ENCODE measurements around the gene SVOP.

The SVOP gene

DNA sequence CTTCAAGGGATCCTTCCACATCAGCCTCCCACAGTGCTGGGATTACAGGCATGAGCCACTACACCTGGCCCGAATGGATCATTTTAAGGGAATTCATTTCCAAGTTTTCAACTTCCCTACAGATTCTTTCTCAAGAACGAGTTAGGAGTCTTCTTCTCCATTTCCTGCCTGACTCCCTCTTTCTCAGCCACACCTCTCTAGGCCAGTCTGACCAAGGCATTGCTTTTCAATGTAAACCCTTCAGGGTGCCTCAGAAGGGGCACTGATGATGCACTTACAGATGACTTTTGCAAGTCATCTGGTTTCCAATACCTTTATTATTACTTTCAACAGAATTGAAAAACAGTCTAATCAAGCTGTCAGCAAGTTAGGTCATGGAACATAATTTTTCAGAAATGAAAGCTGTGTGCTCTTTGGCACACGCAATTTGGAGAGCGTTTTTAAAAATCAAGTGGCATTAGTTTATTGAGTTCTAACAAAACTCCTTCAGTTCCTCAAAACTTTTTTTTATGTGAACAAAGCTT is 47.2 kb downstream of the SVOP start:
- DNase-seq = no peak

GRCh38 chr12:108972358-108972757 is 48.5 kb downstream of the SVOP start:
- DNase-seq = no peak

- no peak for DNase-seq
These were observed 51.2 kb downstream of the SVOP start for GRCh38 chr12:108969622-108970021.

- no peak for DNase-seq
These were observed 52.9 kb downstream of the SVOP start for GRCh38 chr12:108967869-108968540.

DNA sequence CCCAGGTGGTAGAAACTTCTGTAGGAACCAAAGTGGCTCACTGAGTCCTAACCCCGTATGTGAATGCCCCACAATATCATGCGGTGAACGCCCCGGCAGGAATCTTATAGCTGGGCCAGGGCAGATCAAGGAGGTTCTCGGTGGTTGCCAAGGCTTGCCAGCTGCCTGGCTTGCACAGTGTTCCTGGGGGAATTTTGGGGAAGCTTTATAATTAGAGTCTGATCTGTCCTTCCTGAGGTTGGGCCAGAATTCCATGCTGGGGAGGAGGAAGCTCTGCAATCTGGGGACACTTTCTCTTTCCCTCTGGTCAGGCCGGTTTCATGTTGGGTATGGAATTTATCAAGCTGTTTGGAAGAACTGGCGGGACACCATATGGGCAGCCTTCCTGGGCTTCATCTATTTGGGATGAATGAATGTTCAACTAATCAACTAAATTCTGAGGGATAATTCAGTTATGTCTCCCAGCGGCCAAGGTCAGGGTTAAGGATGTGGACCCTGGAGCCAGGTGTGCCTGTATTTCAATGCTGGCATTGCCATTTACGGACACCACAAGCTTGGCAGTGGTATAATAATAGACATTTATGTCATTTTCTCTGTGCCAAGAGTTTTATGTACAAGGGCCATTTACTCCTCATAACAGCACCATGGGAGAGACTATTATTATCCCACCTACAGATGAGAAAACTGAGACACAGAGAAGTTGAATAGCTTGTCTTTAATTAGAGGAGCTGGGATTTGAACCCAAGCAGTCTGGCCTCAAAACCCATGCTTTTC is 54.3 kb downstream of the SVOP start:
- DNase-seq = no peak

- no peak for DNase-seq
These were observed 55.0 kb downstream of the SVOP start for GRCh38 chr12:108965886-108966285.

- DNase-seq = no peak
These were observed 56.2 kb downstream of the SVOP start for GRCh38 chr12:108964371-108965352.

DNA sequence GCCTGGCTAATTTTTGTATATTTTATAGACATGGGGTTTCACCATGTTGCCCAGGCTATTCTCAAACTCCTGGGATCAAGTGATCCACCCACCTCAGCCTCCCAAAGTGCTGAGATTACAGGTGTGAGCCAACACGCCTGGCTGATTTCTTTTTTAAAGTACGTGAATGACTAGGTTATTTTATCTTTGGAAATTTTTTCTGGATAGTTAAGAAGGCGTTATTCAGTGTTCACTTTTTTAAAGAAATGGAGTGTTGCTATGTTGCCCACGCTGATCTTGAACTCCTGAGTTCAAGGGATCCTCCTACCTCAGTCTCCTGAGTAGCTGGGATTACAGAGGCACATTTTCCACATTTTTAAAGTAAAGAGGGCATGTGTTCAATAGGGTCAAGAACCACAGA is 58.6 kb downstream of the SVOP start:
- no peak for DNase-seq

DNA sequence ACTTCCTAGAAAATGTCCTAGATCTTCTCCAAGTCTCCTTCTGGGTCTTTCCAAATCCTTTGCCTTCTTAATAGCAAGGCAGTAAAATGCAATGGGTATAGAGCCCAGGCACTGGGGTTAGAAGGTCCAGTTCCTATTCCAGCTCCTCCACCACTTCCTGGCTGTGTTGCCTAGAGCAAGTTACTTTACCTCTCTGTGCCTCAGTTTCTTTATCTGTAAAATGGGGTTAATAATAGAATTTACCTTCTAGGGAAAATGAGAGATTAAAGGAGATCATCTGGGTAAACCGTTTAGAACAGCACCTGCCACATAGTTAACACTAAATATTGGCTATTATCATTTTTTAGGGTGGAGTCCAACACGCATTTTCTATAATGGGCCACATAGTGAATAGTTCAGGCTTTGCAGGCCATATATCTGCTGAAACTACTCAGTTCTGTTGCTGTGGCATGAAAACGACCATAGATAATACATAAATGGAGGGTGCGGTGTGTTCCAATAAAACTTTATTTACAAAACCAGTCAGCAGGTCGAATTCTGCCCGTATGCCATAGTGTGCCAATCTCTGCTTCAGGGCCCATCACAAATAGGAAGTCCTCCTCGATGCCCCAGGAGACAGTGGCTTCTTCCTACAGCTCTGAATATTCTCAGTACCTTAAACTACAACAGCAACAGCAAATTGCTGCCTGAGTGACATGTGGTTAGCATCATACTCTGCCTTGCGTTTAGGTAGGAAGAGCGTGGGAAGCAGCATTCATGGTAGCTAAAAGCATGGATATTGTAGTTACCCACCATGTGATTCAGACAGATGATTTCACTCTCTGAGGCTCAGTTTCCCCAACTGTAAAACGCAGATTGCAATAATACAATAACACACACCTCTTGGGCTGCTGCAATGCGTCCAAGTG is 60.9 kb downstream of the SVOP start:
- DNase-seq = no peak

DNA sequence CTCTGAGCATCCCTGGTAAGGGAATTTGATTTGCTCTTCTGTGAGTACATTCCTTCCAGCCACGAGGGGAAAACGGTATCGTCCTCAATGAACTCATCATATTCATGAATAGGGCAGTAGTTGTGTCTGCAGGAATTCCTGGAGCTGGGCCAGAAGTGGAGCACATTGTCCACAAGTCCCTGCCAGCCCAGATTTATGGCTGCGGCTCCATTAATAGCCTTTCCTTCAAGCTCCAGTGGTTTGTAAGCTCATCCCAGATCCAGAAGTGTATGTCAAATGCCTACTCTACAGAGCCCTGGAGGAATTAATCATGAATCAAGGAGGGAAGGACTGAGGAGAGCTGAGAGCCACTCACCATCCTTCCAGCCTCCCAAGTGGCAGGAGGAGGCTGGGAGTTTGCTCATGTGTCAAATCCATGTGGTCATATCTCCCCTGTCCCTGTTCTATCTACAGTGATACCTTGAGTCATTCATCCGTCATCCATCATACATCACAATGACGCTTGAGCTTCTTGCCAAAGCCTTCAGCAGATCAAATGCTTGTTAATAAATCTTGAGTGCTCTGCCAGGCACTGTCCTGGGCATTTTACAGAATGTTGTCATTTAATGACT is 65.5 kb downstream of the SVOP start:
- DNase-seq = no peak

- no peak for DNase-seq
These were observed 69.7 kb downstream of the SVOP start for GRCh38 chr12:108950991-108951739.

- no peak for DNase-seq
These were observed 70.9 kb downstream of the SVOP start for GRCh38 chr12:108949976-108950375.

DNA sequence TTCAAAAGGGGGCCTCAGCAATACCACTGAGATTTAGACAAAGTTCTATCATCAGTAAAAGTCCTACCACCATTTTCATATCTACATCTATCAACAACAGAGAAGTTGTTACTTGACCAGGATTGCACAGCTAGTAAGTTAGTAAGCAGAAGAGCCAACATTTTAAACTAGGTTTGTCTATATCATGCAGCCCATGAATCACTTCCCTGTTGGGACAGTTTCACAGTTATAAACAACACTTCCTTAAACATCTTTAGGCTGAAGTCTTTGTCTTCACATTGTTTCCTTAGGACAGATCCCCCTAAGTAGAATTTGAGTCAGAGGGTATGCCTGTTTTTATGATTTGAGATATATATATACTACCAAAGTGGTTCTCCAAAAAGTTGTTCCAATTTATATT is 72.5 kb downstream of the SVOP start:
- DNase-seq = no peak

DNA sequence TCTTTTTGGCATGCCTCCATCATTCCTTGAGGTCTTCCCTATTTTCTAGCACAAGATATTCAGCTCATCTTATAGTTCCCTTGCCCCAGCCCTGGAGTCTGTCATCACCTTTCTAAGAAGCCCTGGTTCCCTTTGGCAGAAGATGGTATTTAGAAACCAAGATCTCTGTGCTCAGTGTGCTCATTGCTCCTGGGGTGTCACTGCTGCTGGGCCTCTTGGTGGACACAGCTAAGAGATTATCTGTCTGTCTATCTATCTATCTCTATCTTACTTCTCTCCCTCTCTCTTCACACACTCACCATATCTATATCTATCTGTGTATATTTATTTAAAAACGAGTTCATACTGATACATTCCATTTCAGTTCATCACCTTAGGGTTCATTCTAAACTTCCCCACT is 73.8 kb downstream of the SVOP start:
- DNase-seq = no peak

- no peak for DNase-seq
These were observed 80.7 kb downstream of the SVOP start for GRCh38 chr12:108940138-108940537.

- DNase-seq = no peak
These were observed 81.3 kb downstream of the SVOP start for GRCh38 chr12:108939594-108939993.

DNA sequence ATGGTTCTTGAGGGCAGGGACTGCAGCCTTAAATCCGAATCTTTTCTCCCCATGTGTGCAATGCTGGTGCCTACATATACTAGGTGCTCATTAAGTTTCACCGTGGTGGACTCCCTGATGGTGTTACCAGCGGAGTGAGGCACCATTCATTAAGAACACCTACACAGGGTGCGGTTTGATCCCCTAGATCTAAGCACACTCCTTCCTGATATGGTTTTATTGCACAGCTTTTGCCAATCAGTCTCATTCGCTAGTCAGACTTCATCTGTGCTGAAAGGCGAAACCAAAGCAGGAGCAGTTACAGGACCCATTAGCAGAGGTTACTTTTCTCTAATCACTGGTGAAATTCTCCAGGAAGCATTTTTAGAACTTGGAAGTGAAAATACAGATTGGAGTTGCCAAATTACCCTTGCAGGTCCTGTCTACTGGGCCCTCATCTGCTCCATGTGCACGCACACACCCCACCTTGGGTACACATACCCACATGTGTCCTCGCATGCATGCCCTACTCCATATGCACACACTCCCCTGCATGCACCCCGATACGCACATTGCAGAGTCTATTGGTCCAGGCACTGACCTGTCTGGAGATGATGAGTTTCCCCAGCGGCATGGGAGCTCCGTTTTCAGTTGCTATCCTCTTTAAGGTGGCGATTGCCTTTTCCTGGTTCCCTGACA is 82.5 kb downstream of the SVOP start:
- DNase-seq = no peak

DNA sequence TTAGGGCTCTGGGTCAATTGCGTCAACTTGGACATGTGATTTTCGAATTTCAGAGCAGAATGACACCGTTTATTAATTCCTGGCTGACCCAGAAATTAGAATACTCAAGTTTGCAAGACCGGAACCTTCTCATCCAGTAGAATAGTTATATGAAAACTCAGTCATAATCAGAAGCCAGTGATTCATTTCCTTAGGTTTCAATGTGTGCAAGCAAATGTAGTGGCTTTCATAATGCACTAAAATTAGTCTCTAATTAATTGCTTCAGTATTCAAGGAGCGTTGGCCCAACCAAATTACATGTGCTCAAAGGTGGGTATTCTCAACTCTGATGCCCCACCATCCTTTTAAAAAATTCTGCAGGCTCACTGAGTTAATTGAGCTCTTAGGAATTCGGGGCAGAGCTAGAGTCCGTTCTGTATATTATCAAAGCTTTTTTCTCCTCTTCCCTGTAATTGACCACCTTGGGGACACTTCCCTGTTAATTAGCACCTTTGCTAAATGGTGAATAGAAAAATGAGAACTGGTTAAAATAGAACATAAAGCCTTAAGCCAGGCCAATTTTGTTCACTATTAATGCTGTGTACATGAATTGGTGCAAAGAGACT is 85.6 kb downstream of the SVOP start:
- no peak for DNase-seq

- DNase-seq = no peak
These were observed 86.9 kb downstream of the SVOP start for GRCh38 chr12:108933949-108934348.

GRCh38 chr12:108930756-108931155 is 90.1 kb downstream of the SVOP start:
- no peak for DNase-seq

Measured in cortex of kidney (tissue), 1 donor.